Endothelial cell of umbilical vein (primary cell): ENCODE data around the gene KDM5B. TPM values are rescaled to one million over a fixed set of nuclear protein-coding genes. Genes with fewer than 3 reads are reported as not detected.

Experiments used
- BruUV-seq: library from RNA; stranded (reverse); fragments of 400-500 nt; replicated peaks from 2 replicates; lab custom pipeline; 2021; lab: Mats Ljungman, UMichigan
- CTCF ChIA-PET: fragments of 300-600, 350-600 bp; sonication (Branson Sonifier 250); formaldehyde crosslinking; loops from one replicate; lab custom pipeline; 2021; ENCODE audit warnings: antibody characterized with exemption, inconsistent platforms; lab: Charles Lee
- POLR2A ChIA-PET: fragments of 300-600, 350-600 bp; sonication (Branson Sonifier 250); formaldehyde crosslinking; loops from one replicate; lab custom pipeline; 2021; ENCODE audit warnings: antibody characterized with exemption, inconsistent platforms; lab: Charles Lee
- DNase-seq: peaks from one replicate; pipeline ENCODE4 v3.0.0-alpha.2; 2011; ENCODE audit warnings: low read depth, low spot score
- FAIRE-seq: peaks from 2 replicates; lab custom pipeline; 2011; peaks lifted over from hg19 to GRCh38; lab: Jason Lieb, UNC
- H2AFZ ChIP-seq: 2 replicates; pipeline ENCODE4 v1.6.0; 2012; ENCODE audit warnings: low read depth, low read length, control low read depth, inconsistent platforms
- H3K27ac ChIP-seq: 2 replicates; pipeline ENCODE4 v1.5.1; 2011; ENCODE audit warnings: low read depth, mild to moderate bottlenecking, control low read depth, low read length, moderate library complexity; ENCODE audit not compliant: insufficient read depth
- H3K27me3 ChIP-seq, 2 experiments: 2 replicates each; pipeline versions ENCODE4 v1.6.0 to v1.6.1; 2011; ENCODE audit warnings: low read length in 2 of 2, mixed read lengths in 1 of 2; ENCODE audit not compliant: control insufficient read depth in 2 of 2, insufficient read depth in 2 of 2
- H3K36me3 ChIP-seq, 2 experiments: 2 replicates in 1 of 2; 3 replicates in 1 of 2; pipeline ENCODE4 v1.5.1; 2011; ENCODE audit warnings: low read length in 2 of 2, mild to moderate bottlenecking in 1 of 2, moderate library complexity in 1 of 2; ENCODE audit not compliant: control insufficient read depth in 2 of 2, insufficient read depth in 2 of 2; ENCODE audit errors: extremely low read depth in 1 of 2
- H3K4me1 ChIP-seq: 3 replicates; pipeline ENCODE4 v1.5.1; 2011; ENCODE audit warnings: mild to moderate bottlenecking, low read length; ENCODE audit not compliant: control insufficient read depth, insufficient read depth; ENCODE audit errors: extremely low read depth
- H3K4me2 ChIP-seq: 2 replicates; pipeline ENCODE4 v1.6.1; 2011; ENCODE audit warnings: low read length, control low read depth, mixed read lengths; ENCODE audit not compliant: insufficient read depth
- H3K4me3 ChIP-seq, 3 experiments: fragments of 200-600 bp in 1 of 3; sonication (generic), shearing (Covaris generic) in 1 of 3; replicated peaks in 1 of 3; 2 replicates each; pipeline ENCODE4 v1.5.1; 2011 to 2016; ENCODE audit warnings: control low read depth in 3 of 3, low read length in 3 of 3, mild to moderate bottlenecking in 2 of 3, inconsistent platforms in 1 of 3, low read depth in 1 of 3, moderate library complexity in 1 of 3; ENCODE audit not compliant: insufficient read depth in 1 of 3
- H3K79me2 ChIP-seq: 2 replicates; pipeline ENCODE4 v1.6.0; 2012; ENCODE audit warnings: low read length, inconsistent platforms; ENCODE audit not compliant: control insufficient read depth, insufficient read depth
- H3K9ac ChIP-seq: replicated peaks from 2 replicates; pipeline ENCODE3; 2011; ENCODE audit warnings: low read length, control low read depth; ENCODE audit not compliant: insufficient read depth; ENCODE audit errors: extremely low read depth
- H3K9me1 ChIP-seq: replicated peaks from 3 replicates; pipeline ENCODE4 v1.6.0; 2011; ENCODE audit warnings: mild to moderate bottlenecking, low read length; ENCODE audit not compliant: control insufficient read depth, insufficient read depth; ENCODE audit errors: extremely low read depth
- H3K9me3 ChIP-seq: replicated peaks from 2 replicates; pipeline ENCODE4 v1.5.1; 2012; ENCODE audit warnings: low read length, inconsistent platforms; ENCODE audit not compliant: control insufficient read depth, insufficient read depth
- H4K20me1 ChIP-seq: replicated peaks from 2 replicates; pipeline ENCODE3; 2011; ENCODE audit warnings: mild to moderate bottlenecking, low read length; ENCODE audit not compliant: control insufficient read depth, insufficient read depth; ENCODE audit errors: extremely low read depth
- CTCF ChIP-seq, 2 donors: IDR thresholded peaks; 1 replicate in 1 of 2; 2 replicates in 1 of 2; pipeline ENCODE4 v1.5.1; 2011; ENCODE audit warnings: low read length in 2 of 2, mild to moderate bottlenecking in 2 of 2, moderate library complexity in 2 of 2, control low read depth in 1 of 2, inconsistent platforms in 1 of 2, low read depth in 1 of 2; ENCODE audit not compliant: insufficient read depth in 1 of 2; ENCODE audit errors: extremely low read depth in 1 of 2
- EZH2 ChIP-seq: IDR thresholded peaks from 2 replicates; pipeline ENCODE4 v1.6.1; 2012; ENCODE audit warnings: borderline replicate concordance, low read depth, mild to moderate bottlenecking, moderate library complexity, low read length, inconsistent platforms; ENCODE audit not compliant: severe bottlenecking
- FOS ChIP-seq: IDR thresholded peaks from 2 replicates; pipeline ENCODE4 v1.6.1; 2011; ENCODE audit warnings: mild to moderate bottlenecking, low read length, moderate library complexity, borderline replicate concordance; ENCODE audit not compliant: insufficient read depth
- GATA2 ChIP-seq: IDR thresholded peaks from 2 replicates; pipeline ENCODE4 v1.7.0; 2011; ENCODE audit warnings: low read depth, mild to moderate bottlenecking, moderate library complexity, mixed read lengths, low read length; ENCODE audit not compliant: insufficient read length, insufficient read depth
- JUN ChIP-seq: IDR thresholded peaks from 2 replicates; pipeline ENCODE4 v1.6.1; 2011; ENCODE audit warnings: borderline replicate concordance, low read depth; ENCODE audit not compliant: insufficient read length, insufficient read depth
- MAX ChIP-seq: IDR thresholded peaks from 2 replicates; pipeline ENCODE4 v1.6.1; 2011; ENCODE audit not compliant: insufficient read depth, insufficient read length
- MYC ChIP-seq: IDR thresholded peaks from one replicate; pipeline ENCODE4 v1.6.1; 2011; ENCODE audit warnings: mild to moderate bottlenecking, low read depth, low read length
- POLR2A ChIP-seq: IDR thresholded peaks from 2 replicates; pipeline ENCODE4 v1.6.1; 2012; ENCODE audit warnings: low read depth, mild to moderate bottlenecking, control low read depth, low read length
- POLR2AphosphoS5 ChIP-seq: IDR thresholded peaks from 2 replicates; pipeline ENCODE4 v1.6.1; 2012; ENCODE audit warnings: low read depth, mild to moderate bottlenecking, control low read depth, low read length, moderate library complexity; ENCODE audit not compliant: insufficient read depth
- dilution Hi-C: fragments of 300-500 bp; cut with MboI; formaldehyde crosslinking; loops from one replicate; pipeline ENCODE4 v1.15.0; 2019; ENCODE audit warnings: low sequenced_read_pairs; ENCODE audit not compliant: extremely low pct_ligation_motif_present
- intact Hi-C: fragments of 100-400 bp; cut with micrococcal nuclease; formaldehyde crosslinking; loops from one replicate; pipeline ENCODE4 v1.10.0; 2022
- polyA plus RNA-seq, 4 experiments: library from polyadenylated mRNA; depleted of rRNA in 3 of 4; stranded (reverse) in 3 of 4; unstranded in 1 of 4; fragments of >200 nt; gene quantifications; 2 replicates each; pipeline versions ENCODE4 v1.2.1 to v1.2.3, GENCODE V29; 2011 to 2012; ENCODE audit warnings: missing spikeins in 1 of 4
- total RNA-seq: library from RNA; stranded (reverse); gene quantifications from 2 replicates; pipeline ENCODE4 v1.2.3, GENCODE V29; 2021

Gene KDM5B
- total and polyA plus RNA-seq, 2 donors (not counting 3 experiments of a cell fraction or from before 2014, with no cell fraction given): 25.2 to 65.5 TPM

- H3K9me3 ChIP-seq: no peaks in the 10 kb centered on the region
- DNase-seq: no peak
- intact Hi-C loops (no loop called here), dilution Hi-C loops (no loop called here)
- H3K36me3 ChIP-seq: no peaks in the 10 kb centered on the region
- H3K4me2 ChIP-seq: no peak overlapping the region
- no peaks in the 10 kb centered on the region for H3K9me1 ChIP-seq
- no peak overlapping the region for H3K4me3 ChIP-seq
- no peaks in the 10 kb centered on the region for H3K79me2 ChIP-seq
- no peak for FAIRE-seq
- H2AFZ ChIP-seq: no peak overlapping the region
- no TSS peak for BruUV-seq
- no peaks in the 10 kb centered on the region for H3K4me1 ChIP-seq
- H3K27me3 ChIP-seq: peaks cover 11 to 16% of the 10 kb centered on the region in 2 experiments
- POLR2A ChIA-PET: no interaction called here
- H3K9ac ChIP-seq: no peak overlapping the region
- CTCF ChIA-PET: interaction anchor here (1.4 to 1.8 kb wide), 2 partner anchors 13 to 20 kb away, joined by 5 read pairs; no protein-coding TSS in a partner anchor
- no peak overlapping the region for H3K27ac ChIP-seq
- no peak for TF ChIP-seq POLR2AphosphoS5
- no peak for TF ChIP-seq POLR2A
- TF ChIP-seq JUN: no peak
- TF ChIP-seq GATA2: no peak
- TF ChIP-seq FOS: no peak
- no peak for TF ChIP-seq MAX
- no peak for TF ChIP-seq CTCF (IDR thresholded peaks at IDR 0.05; ENCODE audit: extremely low read depth in 1 of 2, insufficient read depth in 1 of 2, low read depth in 1 of 2, low read length in 2 of 2)
- no peak for TF ChIP-seq MYC
- TF ChIP-seq EZH2: no peak
- no peaks in the 10 kb centered on the region for H4K20me1 ChIP-seq
Measured at GRCh38 chr1:202700061-202700460, 108.2 kb downstream of the KDM5B start.
